ENCODE measurements around the gene SLC8A1.

Gene SLC8A1

GRCh38 chr2:40268566-40268965 is 183.3 kb downstream of the SLC8A1 start:
- Histone ChIP-seq H3K9me3 (ENCODE audit: severe bottlenecking) (no peaks in the 10 kb centered on the region), H3K27me3 (ENCODE audit: insufficient read depth, low read depth, severe bottlenecking) (no peaks in the 10 kb centered on the region), H3K36me3 (no peaks in the 10 kb centered on the region), H3K27ac (no peak overlapping the region), H3K4me3 (ENCODE audit: low read depth, low read length) (no peak overlapping the region)
- no peak for DNase-seq
- TF ChIP-seq, protein P1, sequence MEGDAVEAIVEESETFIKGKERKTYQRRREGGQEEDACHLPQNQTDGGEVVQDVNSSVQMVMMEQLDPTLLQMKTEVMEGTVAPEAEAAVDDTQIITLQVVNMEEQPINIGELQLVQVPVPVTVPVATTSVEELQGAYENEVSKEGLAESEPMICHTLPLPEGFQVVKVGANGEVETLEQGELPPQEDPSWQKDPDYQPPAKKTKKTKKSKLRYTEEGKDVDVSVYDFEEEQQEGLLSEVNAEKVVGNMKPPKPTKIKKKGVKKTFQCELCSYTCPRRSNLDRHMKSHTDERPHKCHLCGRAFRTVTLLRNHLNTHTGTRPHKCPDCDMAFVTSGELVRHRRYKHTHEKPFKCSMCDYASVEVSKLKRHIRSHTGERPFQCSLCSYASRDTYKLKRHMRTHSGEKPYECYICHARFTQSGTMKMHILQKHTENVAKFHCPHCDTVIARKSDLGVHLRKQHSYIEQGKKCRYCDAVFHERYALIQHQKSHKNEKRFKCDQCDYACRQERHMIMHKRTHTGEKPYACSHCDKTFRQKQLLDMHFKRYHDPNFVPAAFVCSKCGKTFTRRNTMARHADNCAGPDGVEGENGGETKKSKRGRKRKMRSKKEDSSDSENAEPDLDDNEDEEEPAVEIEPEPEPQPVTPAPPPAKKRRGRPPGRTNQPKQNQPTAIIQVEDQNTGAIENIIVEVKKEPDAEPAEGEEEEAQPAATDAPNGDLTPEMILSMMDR (IDR thresholded peaks at IDR 0.05; ENCODE audit: low read depth, low read length), result no peak

GRCh38 chr2:40266201-40266600 is 185.7 kb downstream of the SLC8A1 start:
- no peaks in the 10 kb centered on the region for H3K9me3 ChIP-seq (ENCODE audit: severe bottlenecking)
- H3K4me3 ChIP-seq (ENCODE audit: low read depth, low read length), result no peak overlapping the region
- no peak for DNase-seq
- TF ChIP-seq, protein P1 (IDR thresholded peaks at IDR 0.05; ENCODE audit: low read depth, low read length), result no peak
- H3K36me3 ChIP-seq, result no peaks in the 10 kb centered on the region
- no peak overlapping the region for H3K27ac ChIP-seq
- H3K27me3 ChIP-seq (ENCODE audit: insufficient read depth, low read depth, severe bottlenecking), result no peaks in the 10 kb centered on the region

DNA sequence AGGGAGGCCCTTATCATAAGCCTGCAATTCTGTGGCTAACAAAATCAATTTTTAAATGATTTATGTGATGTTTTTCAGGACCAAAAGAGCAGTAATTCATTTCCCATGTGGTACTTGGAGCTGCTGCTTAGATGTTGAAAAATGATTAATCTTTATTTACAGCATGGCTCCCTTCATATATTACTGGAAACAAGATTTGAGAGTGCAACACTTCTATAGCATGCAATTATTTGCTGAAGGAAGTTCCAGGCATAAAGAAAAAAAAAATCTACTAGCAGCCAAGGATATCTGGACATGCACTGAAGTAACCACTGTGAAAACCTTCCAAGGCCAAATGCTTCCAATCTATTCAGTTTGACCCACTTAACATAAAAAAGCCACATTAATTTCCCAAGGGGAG is 186.3 kb downstream of the SLC8A1 start:
- no peaks in the 10 kb centered on the region for H3K9me3 ChIP-seq (ENCODE audit: severe bottlenecking)
- H3K27ac ChIP-seq, result no peak overlapping the region
- TF ChIP-seq, protein P1 (IDR thresholded peaks at IDR 0.05; ENCODE audit: low read depth, low read length), result no peak
- no peak overlapping the region for H3K4me3 ChIP-seq (ENCODE audit: low read depth, low read length)
- H3K36me3 ChIP-seq, result no peaks in the 10 kb centered on the region
- H3K27me3 ChIP-seq (ENCODE audit: insufficient read depth, low read depth, severe bottlenecking), result no peaks in the 10 kb centered on the region
- no peak for DNase-seq

- H3K9me3 ChIP-seq (ENCODE audit: severe bottlenecking), result no peaks in the 10 kb centered on the region
Observed at GRCh38 chr2:40261042-40261441, 190.8 kb downstream of the SLC8A1 start.

GRCh38 chr2:40260437-40260836 is 191.5 kb downstream of the SLC8A1 start:
- no peaks in the 10 kb centered on the region for H3K27me3 ChIP-seq (ENCODE audit: insufficient read depth, low read depth, severe bottlenecking)
- no peak overlapping the region for H3K4me3 ChIP-seq (ENCODE audit: low read depth, low read length)
- H3K36me3 ChIP-seq, result no peaks in the 10 kb centered on the region
- TF ChIP-seq, protein P1 (IDR thresholded peaks at IDR 0.05; ENCODE audit: low read depth, low read length), result no peak
- no peaks in the 10 kb centered on the region for H3K9me3 ChIP-seq (ENCODE audit: severe bottlenecking)
- no peak overlapping the region for H3K27ac ChIP-seq
- DNase-seq, result no peak

More at GRCh38 chr2:40261042-40261441, 190.8 kb downstream of the SLC8A1 start:
- H3K27me3 ChIP-seq (ENCODE audit: insufficient read depth, low read depth, severe bottlenecking), result no peaks in the 10 kb centered on the region
- TF ChIP-seq, protein P1 (IDR thresholded peaks at IDR 0.05; ENCODE audit: low read depth, low read length), result no peak
- no peak overlapping the region for H3K27ac ChIP-seq
- DNase-seq, result no peak
- no peak overlapping the region for H3K4me3 ChIP-seq (ENCODE audit: low read depth, low read length)
- H3K36me3 ChIP-seq, result no peaks in the 10 kb centered on the region

DNA sequence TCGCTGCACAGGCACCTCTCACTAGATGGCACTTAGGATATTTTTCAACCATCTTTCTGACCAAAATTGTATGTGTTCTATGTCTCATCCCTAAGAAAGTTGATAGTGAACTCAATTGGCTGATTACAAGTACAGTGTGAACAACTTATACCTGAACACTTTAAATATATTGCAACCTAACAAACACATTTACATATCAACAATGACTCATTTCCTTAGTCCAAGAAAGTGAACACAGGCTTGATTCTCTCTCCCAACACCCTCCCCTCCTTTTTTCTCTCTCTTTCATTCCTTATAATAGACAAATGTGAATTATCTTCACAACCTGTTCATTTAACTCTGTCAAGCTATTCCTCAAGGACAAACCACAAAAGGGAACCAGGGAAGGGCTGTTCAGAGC is 192.0 kb downstream of the SLC8A1 start:
- H3K9me3 ChIP-seq (ENCODE audit: severe bottlenecking), result no peaks in the 10 kb centered on the region
- TF ChIP-seq, protein P1 (IDR thresholded peaks at IDR 0.05; ENCODE audit: low read depth, low read length), result no peak

More for the DNA sequence above, 192.0 kb downstream of the SLC8A1 start:
- DNase-seq, result no peak
- Histone ChIP-seq H3K27ac (no peak overlapping the region), H3K27me3 (ENCODE audit: insufficient read depth, low read depth, severe bottlenecking) (no peaks in the 10 kb centered on the region), H3K36me3 (no peaks in the 10 kb centered on the region), H3K4me3 (ENCODE audit: low read depth, low read length) (no peak overlapping the region)
